ENCODE results near the gene SERTAD2.

- TF ChIP-seq, protein P1, sequence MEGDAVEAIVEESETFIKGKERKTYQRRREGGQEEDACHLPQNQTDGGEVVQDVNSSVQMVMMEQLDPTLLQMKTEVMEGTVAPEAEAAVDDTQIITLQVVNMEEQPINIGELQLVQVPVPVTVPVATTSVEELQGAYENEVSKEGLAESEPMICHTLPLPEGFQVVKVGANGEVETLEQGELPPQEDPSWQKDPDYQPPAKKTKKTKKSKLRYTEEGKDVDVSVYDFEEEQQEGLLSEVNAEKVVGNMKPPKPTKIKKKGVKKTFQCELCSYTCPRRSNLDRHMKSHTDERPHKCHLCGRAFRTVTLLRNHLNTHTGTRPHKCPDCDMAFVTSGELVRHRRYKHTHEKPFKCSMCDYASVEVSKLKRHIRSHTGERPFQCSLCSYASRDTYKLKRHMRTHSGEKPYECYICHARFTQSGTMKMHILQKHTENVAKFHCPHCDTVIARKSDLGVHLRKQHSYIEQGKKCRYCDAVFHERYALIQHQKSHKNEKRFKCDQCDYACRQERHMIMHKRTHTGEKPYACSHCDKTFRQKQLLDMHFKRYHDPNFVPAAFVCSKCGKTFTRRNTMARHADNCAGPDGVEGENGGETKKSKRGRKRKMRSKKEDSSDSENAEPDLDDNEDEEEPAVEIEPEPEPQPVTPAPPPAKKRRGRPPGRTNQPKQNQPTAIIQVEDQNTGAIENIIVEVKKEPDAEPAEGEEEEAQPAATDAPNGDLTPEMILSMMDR (conservative IDR thresholded peaks at IDR 0.05), result no peak
- TF ChIP-seq ZFX (IDR thresholded peaks at IDR 0.05), result no peak
Measured at GRCh38 chr2:64683771-64684510, 30.2 kb upstream of the SERTAD2 start.

Data from C4-2B (cell line).